HG03432 (cell line): ENCODE data around the gene MEGF11.

Experiments
- ATAC-seq: cut with Tn5 transposase; IDR thresholded peaks from one replicate; pipeline ENCODE4 v1.9.1; 2021; ENCODE audit warnings: mild to moderate bottlenecking, moderate library complexity; ENCODE audit not compliant: unreplicated experiment

MEGF11 gene

GRCh38 chr15:66099950-66100671 lies 153.4 kb downstream of the MEGF11 start:
- no peak for ATAC-seq

GRCh38 chr15:66098022-66098363 lies 155.6 kb downstream of the MEGF11 start:
- no peak for ATAC-seq

GRCh38 chr15:66097151-66098021 lies 156.2 kb downstream of the MEGF11 start:
- ATAC-seq, result no peak

GRCh38 chr15:66096688-66097058 lies 156.9 kb downstream of the MEGF11 start:
- no peak for ATAC-seq

GRCh38 chr15:66095871-66096687 lies 157.5 kb downstream of the MEGF11 start:
- ATAC-seq, result no peak

GRCh38 chr15:66094331-66094730 lies 159.2 kb downstream of the MEGF11 start:
- no peak for ATAC-seq

GRCh38 chr15:66092053-66093016 lies 161.2 kb downstream of the MEGF11 start:
- ATAC-seq, result no peak

- no peak for ATAC-seq
Observed at GRCh38 chr15:66089509-66089908, 164.0 kb downstream of the MEGF11 start.

GRCh38 chr15:66089049-66089448 lies 164.5 kb downstream of the MEGF11 start:
- no peak for ATAC-seq

- ATAC-seq, result no peak
Observed at GRCh38 chr15:66085128-66085527, 168.4 kb downstream of the MEGF11 start.

- no peak for ATAC-seq
Observed at GRCh38 chr15:66084704-66085103, 168.8 kb downstream of the MEGF11 start.

- ATAC-seq, result no peak
Observed at GRCh38 chr15:66080717-66081398, 172.7 kb downstream of the MEGF11 start.

- ATAC-seq, result no peak
Observed at GRCh38 chr15:66078929-66079275, 174.6 kb downstream of the MEGF11 start.

- ATAC-seq, result no peak
Observed at GRCh38 chr15:66078196-66078928, 175.2 kb downstream of the MEGF11 start.

- no peak for ATAC-seq
Observed at GRCh38 chr15:66077320-66077663, 176.3 kb downstream of the MEGF11 start.

- no peak for ATAC-seq
Observed at GRCh38 chr15:66076591-66077319, 176.8 kb downstream of the MEGF11 start.

- no peak for ATAC-seq
Observed at GRCh38 chr15:66075947-66076346, 177.6 kb downstream of the MEGF11 start.

- ATAC-seq, result no peak
Observed at GRCh38 chr15:66072616-66073361, 180.8 kb downstream of the MEGF11 start.
